HCT116 (cell line): ENCODE data around the gene SDCBP2. TPM values are rescaled to one million over a fixed set of nuclear protein-coding genes. Genes with fewer than 3 reads are reported as not detected.

Source experiments
- ATAC-seq: fragments of 200-7000 bp; cut with Tn5 transposase; 2 replicates; pipeline ENCODE4 v1.9.1; 2020; ENCODE audit warnings: mild to moderate bottlenecking, moderate library complexity
- BruUV-seq: library from RNA; stranded (reverse); fragments of 400-500 nt; replicated peaks from 2 replicates; lab custom pipeline; 2021; lab: Mats Ljungman, UMichigan
- CTCF ChIA-PET: fragments of 300-600 bp; sonication (Branson Sonifier 250); formaldehyde crosslinking; loops from one replicate; lab custom pipeline; 2021; ENCODE audit warnings: antibody characterized with exemption; lab: Charles Lee
- POLR2A ChIA-PET: fragments of 300-600, 350-600 bp; sonication (Branson Sonifier 250); formaldehyde crosslinking; loops from one replicate; lab custom pipeline; 2021; ENCODE audit warnings: antibody characterized with exemption; lab: Charles Lee
- RAD21 ChIA-PET, 2 experiments: fragments of 300-600 bp; sonication (Branson Sonifier 250); formaldehyde crosslinking; loops; one replicate each; lab custom pipeline; 2023; ENCODE audit warnings: low total read pairs in 2 of 2; ENCODE audit not compliant: uncharacterized antibody in 2 of 2, unreplicated experiment in 2 of 2, low non-redundant PET in 1 of 2; lab: Charles Lee
- DNase-seq: peaks from one replicate; pipeline ENCODE4 v3.0.0-alpha.2; 2010; ENCODE audit warnings: low read depth, low spot score
- H2AFZ ChIP-seq: fragments of 200-600 bp; shearing (Covaris generic), sonication (generic); 2 replicates; pipeline ENCODE4 v1.6.1; 2017; ENCODE audit warnings: low read depth, mixed run types, mixed read lengths, antibody characterized with exemption, low read length; ENCODE audit not compliant: poor library complexity, severe bottlenecking
- H3K27ac ChIP-seq: 2 replicates; pipeline ENCODE4 v1.5.1; 2012; ENCODE audit warnings: low read depth, low read length
- H3K27me3 ChIP-seq: fragments of 200-600 bp; sonication (generic); 2 replicates; pipeline ENCODE4 v1.6.1; 2016; ENCODE audit warnings: mixed run types, low read length, mixed read lengths; ENCODE audit not compliant: insufficient read depth
- H3K36me3 ChIP-seq, 2 experiments: fragments of 200-500 bp in 1 of 2; fragments of 200-600 bp in 1 of 2; sonication (Bioruptor generic) in 1 of 2; sonication (generic) in 1 of 2; 2 replicates each; pipeline versions ENCODE4 v1.5.1 to v1.6.1; 2014 to 2016; ENCODE audit warnings: low read length in 2 of 2, inconsistent platforms in 1 of 2, mixed read lengths in 1 of 2, mixed run types in 1 of 2; ENCODE audit not compliant: insufficient read depth in 2 of 2, control insufficient read depth in 1 of 2
- H3K4me1 ChIP-seq, 2 experiments: fragments of 200-600 bp in 1 of 2; sonication (generic) in 1 of 2; 2 replicates each; pipeline versions ENCODE4 v1.5.1 to v1.6.1; 2012 to 2017; ENCODE audit warnings: low read length in 2 of 2, inconsistent platforms in 1 of 2, mild to moderate bottlenecking in 1 of 2, mixed read lengths in 1 of 2, mixed run types in 1 of 2, moderate library complexity in 1 of 2; ENCODE audit not compliant: insufficient read depth in 2 of 2, control insufficient read depth in 1 of 2
- H3K4me2 ChIP-seq: fragments of 200-600 bp; sonication (generic); 2 replicates; pipeline ENCODE4 v1.6.1; 2017; ENCODE audit warnings: mixed run types, low read length, mixed read lengths
- H3K4me3 ChIP-seq, 2 experiments: fragments of 200-600 bp in 1 of 2; sonication (generic) in 1 of 2; replicated peaks in 1 of 2; 2 replicates each; pipeline ENCODE4 v1.5.1; 2011 to 2016; ENCODE audit warnings: low read length in 2 of 2, control low read depth in 1 of 2, low read depth in 1 of 2, mild to moderate bottlenecking in 1 of 2, mixed read lengths in 1 of 2, mixed run types in 1 of 2
- H3K79me2 ChIP-seq: fragments of 200-600 bp; sonication (generic); 2 replicates; pipeline ENCODE4 v1.6.1; 2017; ENCODE audit warnings: mild to moderate bottlenecking, mixed run types, low read length, moderate library complexity, mixed read lengths; ENCODE audit not compliant: insufficient read depth
- H3K9ac ChIP-seq: fragments of 200-600 bp; sonication (generic); 2 replicates; pipeline ENCODE4 v1.6.1; 2016; ENCODE audit warnings: low read length, mixed read lengths
- H3K9me2 ChIP-seq: fragments of 200-600 bp; sonication (generic), shearing (Covaris generic); 2 replicates; pipeline ENCODE4 v1.6.1; 2017; ENCODE audit warnings: mixed run types, mild to moderate bottlenecking, moderate library complexity; ENCODE audit not compliant: insufficient read depth
- H3K9me3 ChIP-seq, 2 experiments: fragments of 200-500 bp in 1 of 2; fragments of 200-600 bp in 1 of 2; sonication (Bioruptor generic) in 1 of 2; sonication (generic) in 1 of 2; 2 replicates each; pipeline ENCODE4 v1.6.1; 2014 to 2017; ENCODE audit warnings: low read length in 2 of 2, mixed read lengths in 2 of 2, inconsistent platforms in 1 of 2, low read depth in 1 of 2, mild to moderate bottlenecking in 1 of 2, mixed run types in 1 of 2, moderate library complexity in 1 of 2; ENCODE audit not compliant: control insufficient read depth in 1 of 2, insufficient read depth in 1 of 2
- H4K20me1 ChIP-seq: fragments of 200-600 bp; sonication (generic), shearing (Covaris generic); 2 replicates; pipeline ENCODE4 v1.6.1; 2017; ENCODE audit warnings: mixed run types, mild to moderate bottlenecking, moderate library complexity; ENCODE audit not compliant: insufficient read depth
- JUND ChIP-seq: IDR thresholded peaks from 2 replicates; pipeline ENCODE4 v1.6.1; 2012
- MAX ChIP-seq: IDR thresholded peaks from 2 replicates; pipeline ENCODE4 v1.6.1; 2012
- POLR2AphosphoS5 ChIP-seq: IDR thresholded peaks from 2 replicates; pipeline ENCODE4 v1.6.1; 2011; ENCODE audit warnings: mild to moderate bottlenecking, low read depth, low read length, moderate library complexity
- SRF ChIP-seq: IDR thresholded peaks from 2 replicates; pipeline ENCODE4 v1.6.1; 2012; ENCODE audit warnings: low read depth
- YY1 ChIP-seq: IDR thresholded peaks from 2 replicates; pipeline ENCODE4 v1.6.1; 2011; ENCODE audit warnings: low read length, low read depth, moderate library complexity, mild to moderate bottlenecking; ENCODE audit not compliant: insufficient replicate concordance; ENCODE audit errors: extremely low read depth
- intact Hi-C: fragments of 100-400 bp; cut with micrococcal nuclease; formaldehyde crosslinking; loops from 2 replicates; pipeline ENCODE4 v1.10.0; 2022
- total RNA-seq: library from RNA; stranded (reverse); gene quantifications from one replicate; pipeline ENCODE4 v1.2.1, GENCODE V29; 2021; ENCODE audit not compliant: unreplicated experiment
- TF ChIP-seq, protein P1 (sequence below): IDR thresholded peaks from 2 replicates; pipeline ENCODE4 v1.6.1; 2011; ENCODE audit warnings: mild to moderate bottlenecking, low read length, moderate library complexity; ENCODE audit not compliant: insufficient replicate concordance; ENCODE audit errors: extremely low read depth

The SDCBP2 gene
- total RNA-seq, 1 experiment from 2014 or later: 3.4 TPM

GRCh38 chr20:1312904-1313235, 16.1 kb downstream of the SDCBP2 start:
- intact Hi-C loops: loop anchor here (1.0 kb wide), 2 partner anchors 124 to 153 kb away; partner anchors contain the start of gene NSFL1C
- H3K27me3 ChIP-seq: no peaks in the 10 kb centered on the region
- BruUV-seq: no TSS peak
- CTCF ChIA-PET: interaction anchor here (0.8 to 1.2 kb wide), 5 partner anchors 10 to 191 kb away, joined by 3 to 5 read pairs (median 4); no protein-coding TSS in a partner anchor
- H3K4me2 ChIP-seq: no peak overlapping the region
- no peak overlapping the region for H3K27ac ChIP-seq
- peaks cover 0 to 3% of the 10 kb centered on the region in 2 experiments; a peak in 1 of 4 replicates for H3K4me1 ChIP-seq
- no peak overlapping the region for H3K4me3 ChIP-seq
- DNase-seq (no peak), ATAC-seq (no peak)
- RAD21 ChIA-PET: no interaction called here
- TF ChIP-seq YY1: no peak
- H3K79me2 ChIP-seq: no peaks in the 10 kb centered on the region
- H3K9ac ChIP-seq: no peak overlapping the region
- no peaks in the 10 kb centered on the region for H3K36me3 ChIP-seq
- no peaks in the 10 kb centered on the region for H3K9me2 ChIP-seq
- POLR2A ChIA-PET: interaction anchor here (0.9 kb wide), 1 partner anchor 12 kb away, joined by 3 read pairs; no protein-coding TSS in a partner anchor
- no peaks in the 10 kb centered on the region for H3K9me3 ChIP-seq
- H4K20me1 ChIP-seq: no peaks in the 10 kb centered on the region; the same call in 1 of the 2 replicates
- no peak overlapping the region for H2AFZ ChIP-seq

DNA sequence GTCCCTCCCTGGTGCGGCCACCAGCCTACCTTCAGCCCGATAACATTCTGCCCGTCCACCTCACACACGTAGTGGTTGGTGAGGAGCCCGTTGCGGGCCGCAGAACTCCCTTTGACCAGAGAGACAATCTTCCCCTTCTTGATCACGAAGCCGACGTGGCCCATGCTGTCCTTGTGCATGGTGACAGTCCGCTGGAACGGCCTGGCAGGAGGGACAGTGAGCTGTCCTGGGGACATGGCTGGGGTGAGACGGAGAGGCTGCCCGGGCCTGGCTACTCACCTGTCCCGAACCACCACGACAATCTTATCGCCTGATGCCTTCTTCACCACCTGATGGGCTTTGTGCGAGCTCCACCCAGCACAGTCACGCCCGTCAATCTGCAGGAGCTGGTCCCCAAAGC, 16.6 kb downstream of the SDCBP2 start:
- Histone ChIP-seq H3K27me3 (no peaks in the 10 kb centered on the region), H3K4me1 (peaks cover 0 to 3% of the 10 kb centered on the region in 2 experiments; a peak in 1 of 4 replicates), H4K20me1 (no peaks in the 10 kb centered on the region; the same call in 1 of the 2 replicates), H3K36me3 (no peaks in the 10 kb centered on the region), H2AFZ (no peak overlapping the region), H3K4me2 (no peak overlapping the region), H3K9ac (no peak overlapping the region), H3K79me2 (no peaks in the 10 kb centered on the region), H3K27ac (no peak overlapping the region), H3K9me3 (no peaks in the 10 kb centered on the region), H3K9me2 (no peaks in the 10 kb centered on the region), H3K4me3 (no peak overlapping the region)
- CTCF ChIA-PET: interaction anchor here (0.8 to 1.3 kb wide), 4 partner anchors 10 to 191 kb away, joined by 3 to 5 read pairs (median 4); no protein-coding TSS in a partner anchor
- RAD21 ChIA-PET: no interaction called here
- DNase-seq (no peak), ATAC-seq (no peak)
- intact Hi-C loops: no loop called here
- no TSS peak for BruUV-seq
- POLR2A ChIA-PET: interaction anchor here (0.7 kb wide), 1 partner anchor 47 kb away, joined by 3 read pairs; no protein-coding TSS in a partner anchor
- TF ChIP-seq, protein P1, sequence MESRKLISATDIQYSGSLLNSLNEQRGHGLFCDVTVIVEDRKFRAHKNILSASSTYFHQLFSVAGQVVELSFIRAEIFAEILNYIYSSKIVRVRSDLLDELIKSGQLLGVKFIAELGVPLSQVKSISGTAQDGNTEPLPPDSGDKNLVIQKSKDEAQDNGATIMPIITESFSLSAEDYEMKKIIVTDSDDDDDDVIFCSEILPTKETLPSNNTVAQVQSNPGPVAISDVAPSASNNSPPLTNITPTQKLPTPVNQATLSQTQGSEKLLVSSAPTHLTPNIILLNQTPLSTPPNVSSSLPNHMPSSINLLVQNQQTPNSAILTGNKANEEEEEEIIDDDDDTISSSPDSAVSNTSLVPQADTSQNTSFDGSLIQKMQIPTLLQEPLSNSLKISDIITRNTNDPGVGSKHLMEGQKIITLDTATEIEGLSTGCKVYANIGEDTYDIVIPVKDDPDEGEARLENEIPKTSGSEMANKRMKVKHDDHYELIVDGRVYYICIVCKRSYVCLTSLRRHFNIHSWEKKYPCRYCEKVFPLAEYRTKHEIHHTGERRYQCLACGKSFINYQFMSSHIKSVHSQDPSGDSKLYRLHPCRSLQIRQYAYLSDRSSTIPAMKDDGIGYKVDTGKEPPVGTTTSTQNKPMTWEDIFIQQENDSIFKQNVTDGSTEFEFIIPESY: no peak
- TF ChIP-seq SRF (no peak), JUND (no peak), MAX (no peak), POLR2AphosphoS5 (no peak)
